ENCODE measurements around the gene NSUN3.

- TF ChIP-seq CTCF (conservative IDR thresholded peaks at IDR 0.05) (no peak), ZFX (IDR thresholded peaks at IDR 0.05) (no peak)
Measured at GRCh38 chr3:94167796-94168195, 104.9 kb downstream of the NSUN3 start.
